WTC11 (cell line): Measurements from ENCODE around the gene DTX1. TPM values are rescaled to one million over a fixed set of nuclear protein-coding genes. Genes with fewer than 3 reads are reported as not detected.
A peak's percentile ranks its signal among the peaks of the same experiment; 100 is the strongest.

Experiments used
- ATAC-seq: fragments of 200-7000 bp; cut with Tn5 transposase; 2 replicates; pipeline ENCODE4 v1.10.0; 2021; ENCODE audit warnings: mild to moderate bottlenecking, moderate library complexity
- CTCF ChIA-PET: fragments of 300-600 bp; sonication (Branson Sonifier 250); formaldehyde crosslinking; loops from one replicate; lab custom pipeline; 2021; ENCODE audit warnings: antibody characterized with exemption; lab: Charles Lee
- POLR2A ChIA-PET: fragments of 350-600 bp; sonication (Branson Sonifier 250); formaldehyde crosslinking; loops from one replicate; lab custom pipeline; 2021; ENCODE audit warnings: antibody characterized with exemption; lab: Charles Lee
- DNase-seq: peaks from one replicate; pipeline ENCODE4 v3.0.0; 2021; ENCODE audit warnings: low spot score
- H3K27ac Mint-ChIP-seq: 2 replicates; pipeline ENCODE4 v1.8.0; 2021; ENCODE audit warnings: mixed read lengths
- H3K27me3 Mint-ChIP-seq: 2 replicates; pipeline ENCODE4 v1.8.0; 2021; ENCODE audit warnings: low read depth, mild to moderate bottlenecking, moderate library complexity, mixed read lengths
- H3K36me3 Mint-ChIP-seq: 2 replicates; pipeline ENCODE4 v1.8.0; 2021; ENCODE audit warnings: mixed read lengths
- H3K4me1 Mint-ChIP-seq: 2 replicates; pipeline ENCODE4 v1.8.0; 2022; ENCODE audit warnings: mixed read lengths
- H3K4me3 Mint-ChIP-seq: 2 replicates; pipeline ENCODE4 v1.8.0; 2021; ENCODE audit warnings: mild to moderate bottlenecking, moderate library complexity, mixed read lengths
- H3K9me3 Mint-ChIP-seq: 2 replicates; pipeline ENCODE4 v1.8.0; 2021; ENCODE audit warnings: mixed read lengths
- ATF1 ChIP-seq: sonication (generic); formaldehyde crosslinking; IDR thresholded peaks from 2 replicates; pipeline ENCODE4 v1.8.1; 2023; ENCODE audit warnings: mild to moderate bottlenecking, moderate library complexity, missing genetic modification reagents
- GRHL2 ChIP-seq: fragments of 250-450 bp; sonication (Bioruptor Pico); IDR thresholded peaks from 2 replicates; pipeline ENCODE4 v1.8.0; 2022; ENCODE audit warnings: mild to moderate bottlenecking, moderate library complexity; ENCODE audit not compliant: insufficient replicate concordance, severe bottlenecking
- GTF2I ChIP-seq: fragments of 250-450 bp; sonication (Bioruptor Pico); conservative IDR thresholded peaks from 2 replicates; pipeline ENCODE4 v1.4.0; 2021; ENCODE audit warnings: mild to moderate bottlenecking
- JAZF1 ChIP-seq: fragments of 250-450 bp; sonication (Bioruptor Pico); IDR thresholded peaks from 2 replicates; pipeline ENCODE4 v1.9.0; 2021; ENCODE audit warnings: moderate library complexity, mild to moderate bottlenecking, inconsistent platforms
- MLX ChIP-seq: sonication (generic); formaldehyde crosslinking; IDR thresholded peaks from 2 replicates; pipeline ENCODE4 v1.8.1; 2023; ENCODE audit warnings: mild to moderate bottlenecking, missing genetic modification reagents, moderate library complexity
- NFE2L1 ChIP-seq: sonication (generic); formaldehyde crosslinking; IDR thresholded peaks from 2 replicates; pipeline ENCODE4 v1.8.1; 2023; ENCODE audit warnings: missing genetic modification reagents
- TEAD1 ChIP-seq: sonication (generic); formaldehyde crosslinking; IDR thresholded peaks from 2 replicates; pipeline ENCODE4 v1.8.0; 2022; ENCODE audit warnings: mild to moderate bottlenecking, missing genetic modification reagents
- TP53 ChIP-seq: sonication (generic); formaldehyde crosslinking; IDR thresholded peaks from 2 replicates; pipeline ENCODE4 v1.8.1; 2023; ENCODE audit warnings: mild to moderate bottlenecking, missing genetic modification reagents
- ZNF219 ChIP-seq: sonication (generic); formaldehyde crosslinking; IDR thresholded peaks from 2 replicates; pipeline ENCODE4 v1.8.0; 2023; ENCODE audit warnings: missing genetic modification reagents, mild to moderate bottlenecking, borderline replicate concordance
- ZNF232 ChIP-seq: sonication (generic); formaldehyde crosslinking; IDR thresholded peaks from 2 replicates; pipeline ENCODE4 v1.8.0; 2022; ENCODE audit warnings: mild to moderate bottlenecking, missing genetic modification reagents
- ZNF396 ChIP-seq: fragments of 250-450 bp; sonication (Bioruptor Pico); IDR thresholded peaks from 2 replicates; pipeline ENCODE4 v1.8.0; 2021; ENCODE audit warnings: mild to moderate bottlenecking, moderate library complexity, borderline replicate concordance
- ZNF423 ChIP-seq: fragments of 250-450 bp; sonication (Bioruptor Pico); IDR thresholded peaks from 2 replicates; pipeline ENCODE4 v2.1.2; 2022; ENCODE audit warnings: mild to moderate bottlenecking, moderate library complexity
- ZNF532 ChIP-seq: fragments of 250-450 bp; sonication (Bioruptor Pico); IDR thresholded peaks from 2 replicates; pipeline ENCODE4 v1.9.0; 2021; ENCODE audit warnings: mild to moderate bottlenecking, borderline replicate concordance
- total RNA-seq: library from RNA; stranded (reverse); gene quantifications from 3 replicates; pipeline ENCODE4 v1.2.3, GENCODE V29; 2021
- TF ChIP-seq, protein P1 (sequence below): sonication (generic); formaldehyde crosslinking; IDR thresholded peaks from 2 replicates; pipeline ENCODE4 v1.8.1; 2023; ENCODE audit warnings: mild to moderate bottlenecking, missing genetic modification reagents, moderate library complexity
- TF ChIP-seq, protein P2 (sequence below): fragments of 250-450 bp; sonication (Bioruptor Pico); IDR thresholded peaks from 2 replicates; pipeline ENCODE4 v1.9.0; 2021; ENCODE audit warnings: mild to moderate bottlenecking
- TF ChIP-seq, protein P3 (sequence below): fragments of 250-450 bp; sonication (Bioruptor Pico); IDR thresholded peaks from 2 replicates; pipeline ENCODE4 v2.1.2; 2022; ENCODE audit warnings: mild to moderate bottlenecking, moderate library complexity
- TF ChIP-seq, protein P4 (sequence below): sonication (generic); formaldehyde crosslinking; IDR thresholded peaks from 2 replicates; pipeline ENCODE4 v1.8.0; 2023; ENCODE audit warnings: missing genetic modification reagents

DTX1 gene
- total RNA-seq, 1 experiment from 2014 or later: 6.2 TPM

DNA sequence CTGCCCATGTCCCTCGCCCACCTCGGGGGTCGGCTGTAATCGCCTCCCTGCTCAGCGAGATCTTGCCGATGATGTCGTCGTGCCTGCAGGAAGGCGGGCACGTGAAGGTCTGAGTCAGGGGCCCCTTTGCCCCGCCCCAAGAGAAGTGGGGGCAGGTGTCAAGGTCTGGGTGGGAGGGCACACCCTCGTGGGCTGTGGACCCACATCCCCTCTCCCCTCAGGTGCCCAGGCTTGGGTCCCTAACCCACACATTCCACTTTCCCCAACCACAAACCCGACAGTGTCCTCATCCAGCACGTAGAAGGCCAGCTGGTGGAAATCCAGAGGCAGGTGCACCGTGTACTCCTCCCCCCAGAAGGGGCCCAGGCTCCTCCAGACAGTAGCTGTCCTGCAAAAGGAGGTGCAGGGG, 71.3 kb downstream of the DTX1 start (continued):
- TF ChIP-seq ZNF532 (CRISPR knock-in tag) (no peak), NFE2L1 (CRISPR knock-in tag) (no peak), ZNF219 (CRISPR knock-in tag) (no peak)
- TF ChIP-seq, protein P1, sequence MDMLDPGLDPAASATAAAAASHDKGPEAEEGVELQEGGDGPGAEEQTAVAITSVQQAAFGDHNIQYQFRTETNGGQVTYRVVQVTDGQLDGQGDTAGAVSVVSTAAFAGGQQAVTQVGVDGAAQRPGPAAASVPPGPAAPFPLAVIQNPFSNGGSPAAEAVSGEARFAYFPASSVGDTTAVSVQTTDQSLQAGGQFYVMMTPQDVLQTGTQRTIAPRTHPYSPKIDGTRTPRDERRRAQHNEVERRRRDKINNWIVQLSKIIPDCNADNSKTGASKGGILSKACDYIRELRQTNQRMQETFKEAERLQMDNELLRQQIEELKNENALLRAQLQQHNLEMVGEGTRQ (CRISPR knock-in tag): no peak

DNA sequence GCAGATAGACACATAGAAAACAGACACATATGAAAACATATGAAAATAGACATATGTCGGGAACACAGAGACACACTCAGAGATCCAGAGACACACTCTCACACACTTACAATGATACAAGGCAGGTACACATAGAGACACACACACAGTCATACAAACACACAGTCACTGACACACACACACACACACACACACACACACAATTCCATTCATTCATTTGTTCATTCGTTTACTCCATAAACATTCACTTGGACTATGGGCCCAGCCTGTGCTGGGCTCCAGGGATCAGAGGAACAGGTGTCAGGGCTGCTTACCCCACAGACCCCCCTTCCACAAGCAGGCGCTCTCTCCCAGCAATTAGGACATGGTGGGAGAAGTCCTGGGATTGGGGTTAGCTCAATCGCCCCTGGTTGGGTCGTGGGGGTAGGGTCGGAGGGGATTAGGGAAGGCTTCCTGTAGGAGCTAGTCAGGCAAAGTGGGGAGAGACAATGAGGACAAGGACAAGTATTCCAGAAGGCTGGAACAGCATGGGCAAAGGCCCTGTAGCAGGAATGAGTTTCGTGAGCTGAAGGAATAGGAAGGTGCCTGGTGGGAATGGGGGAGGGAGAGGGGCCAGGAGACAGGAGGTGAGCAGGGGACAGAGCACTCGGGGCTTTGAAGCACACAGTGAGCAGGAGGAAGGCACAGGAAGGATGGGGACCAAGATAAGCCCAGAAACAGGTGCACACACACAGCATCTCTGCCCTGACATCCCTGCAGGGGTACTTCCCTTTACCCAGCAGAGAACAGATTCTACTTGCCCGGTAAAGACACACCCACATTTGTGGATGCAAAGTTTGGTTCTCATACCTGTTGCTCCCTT, 72.5 kb downstream of the DTX1 start:
- Mint-ChIP-seq H3K27ac (no peak overlapping the region), H3K4me1 (peaks cover 3% of the 10 kb centered on the region; the same call in 1 of the 2 replicates), H3K4me3 (no peak overlapping the region), H3K36me3 (peaks cover 6% of the 10 kb centered on the region; the same call in 1 of the 2 replicates), H3K27me3 (peaks cover 2% of the 10 kb centered on the region), H3K9me3 (peaks cover 7% of the 10 kb centered on the region; the same call in 1 of the 2 replicates)
- TF ChIP-seq ZNF396 (no peak), GTF2I (CRISPR knock-in tag) (peak; percentile 74; the same call in 1 of the 2 replicates)
- TF ChIP-seq, protein P2, sequence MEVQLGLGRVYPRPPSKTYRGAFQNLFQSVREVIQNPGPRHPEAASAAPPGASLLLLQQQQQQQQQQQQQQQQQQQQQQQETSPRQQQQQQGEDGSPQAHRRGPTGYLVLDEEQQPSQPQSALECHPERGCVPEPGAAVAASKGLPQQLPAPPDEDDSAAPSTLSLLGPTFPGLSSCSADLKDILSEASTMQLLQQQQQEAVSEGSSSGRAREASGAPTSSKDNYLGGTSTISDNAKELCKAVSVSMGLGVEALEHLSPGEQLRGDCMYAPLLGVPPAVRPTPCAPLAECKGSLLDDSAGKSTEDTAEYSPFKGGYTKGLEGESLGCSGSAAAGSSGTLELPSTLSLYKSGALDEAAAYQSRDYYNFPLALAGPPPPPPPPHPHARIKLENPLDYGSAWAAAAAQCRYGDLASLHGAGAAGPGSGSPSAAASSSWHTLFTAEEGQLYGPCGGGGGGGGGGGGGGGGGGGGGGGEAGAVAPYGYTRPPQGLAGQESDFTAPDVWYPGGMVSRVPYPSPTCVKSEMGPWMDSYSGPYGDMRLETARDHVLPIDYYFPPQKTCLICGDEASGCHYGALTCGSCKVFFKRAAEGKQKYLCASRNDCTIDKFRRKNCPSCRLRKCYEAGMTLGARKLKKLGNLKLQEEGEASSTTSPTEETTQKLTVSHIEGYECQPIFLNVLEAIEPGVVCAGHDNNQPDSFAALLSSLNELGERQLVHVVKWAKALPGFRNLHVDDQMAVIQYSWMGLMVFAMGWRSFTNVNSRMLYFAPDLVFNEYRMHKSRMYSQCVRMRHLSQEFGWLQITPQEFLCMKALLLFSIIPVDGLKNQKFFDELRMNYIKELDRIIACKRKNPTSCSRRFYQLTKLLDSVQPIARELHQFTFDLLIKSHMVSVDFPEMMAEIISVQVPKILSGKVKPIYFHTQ: no peak
- TF ChIP-seq, protein P3, sequence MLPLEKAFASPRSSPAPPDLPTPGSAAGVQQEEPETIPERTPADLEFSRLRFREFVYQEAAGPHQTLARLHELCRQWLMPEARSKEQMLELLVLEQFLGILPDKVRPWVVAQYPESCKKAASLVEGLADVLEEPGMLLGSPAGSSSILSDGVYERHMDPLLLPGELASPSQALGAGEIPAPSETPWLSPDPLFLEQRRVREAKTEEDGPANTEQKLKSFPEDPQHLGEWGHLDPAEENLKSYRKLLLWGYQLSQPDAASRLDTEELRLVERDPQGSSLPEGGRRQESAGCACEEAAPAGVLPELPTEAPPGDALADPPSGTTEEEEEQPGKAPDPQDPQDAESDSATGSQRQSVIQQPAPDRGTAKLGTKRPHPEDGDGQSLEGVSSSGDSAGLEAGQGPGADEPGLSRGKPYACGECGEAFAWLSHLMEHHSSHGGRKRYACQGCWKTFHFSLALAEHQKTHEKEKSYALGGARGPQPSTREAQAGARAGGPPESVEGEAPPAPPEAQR (CRISPR knock-in tag): no peak
- DNase-seq (no peak), ATAC-seq (0 out of 2 replicates have a peak, but pooled peaks have one; percentile 10)
- POLR2A ChIA-PET: no interaction called here
- CTCF ChIA-PET: interaction anchor here (0.6 to 8.4 kb wide), 8 partner anchors 8 to 99 kb away, joined by 3 to 181 read pairs (median 4); partner anchors contain the start of gene CFAP73

GRCh38 chr12:113129664-113130456, 73.3 kb downstream of the DTX1 start:
- Mint-ChIP-seq H3K27ac (no peak overlapping the region), H3K9me3 (peaks cover 7% of the 10 kb centered on the region; the same call in 1 of the 2 replicates), H3K36me3 (peaks cover 6% of the 10 kb centered on the region; the same call in 1 of the 2 replicates), H3K4me3 (no peak overlapping the region), H3K4me1 (peaks cover 6% of the 10 kb centered on the region), H3K27me3 (peaks cover 10% of the 10 kb centered on the region)
- ATAC-seq (no peak), DNase-seq (no peak)
- ChIA-PET POLR2A (interaction anchor here (1.0 kb wide), 1 partner anchor 32 kb away, joined by 3 read pairs; no protein-coding TSS in a partner anchor), CTCF (interaction anchor here (0.6 to 8.4 kb wide), 9 partner anchors 8 to 45 kb away, joined by 3 to 181 read pairs (median 6); partner anchors contain the start of gene CFAP73)
- TF ChIP-seq ZNF232 (CRISPR knock-in tag) (no peak), TEAD1 (CRISPR knock-in tag) (no peak), TP53 (CRISPR knock-in tag) (no peak), GRHL2 (no peak), ZNF423 (CRISPR knock-in tag) (no peak), JAZF1 (no peak), ATF1 (no peak), MLX (CRISPR knock-in tag) (no peak)
- TF ChIP-seq, protein P4, sequence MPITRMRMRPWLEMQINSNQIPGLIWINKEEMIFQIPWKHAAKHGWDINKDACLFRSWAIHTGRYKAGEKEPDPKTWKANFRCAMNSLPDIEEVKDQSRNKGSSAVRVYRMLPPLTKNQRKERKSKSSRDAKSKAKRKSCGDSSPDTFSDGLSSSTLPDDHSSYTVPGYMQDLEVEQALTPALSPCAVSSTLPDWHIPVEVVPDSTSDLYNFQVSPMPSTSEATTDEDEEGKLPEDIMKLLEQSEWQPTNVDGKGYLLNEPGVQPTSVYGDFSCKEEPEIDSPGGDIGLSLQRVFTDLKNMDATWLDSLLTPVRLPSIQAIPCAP (CRISPR knock-in tag): no peak
- TF ChIP-seq, protein P3 (CRISPR knock-in tag): no peak
